IMR-90 (cell line): ENCODE results near the gene TBX3. TPM values are rescaled to one million over a fixed set of nuclear protein-coding genes. Genes with fewer than 3 reads are reported as not detected.

Experiments used
- ATAC-seq: fragments of 200-7000 bp; cut with Tn5 transposase; 2 replicates; pipeline ENCODE4 v1.9.1; 2020; ENCODE audit warnings: low read depth, mild to moderate bottlenecking, moderate library complexity
- BruUV-seq: library from RNA; stranded (reverse); fragments of 400-500 nt; replicated peaks from 2 replicates; lab custom pipeline; 2021; lab: Mats Ljungman, UMichigan
- CTCF ChIA-PET: fragments of 300-600 bp; formaldehyde crosslinking; extraction: SDS; loops from one replicate; lab custom pipeline; 2021; ENCODE audit warnings: antibody characterized with exemption; lab: Yijun Ruan, JAX
- POLR2A ChIA-PET: fragments of 300-600 bp; sonication (Branson Sonifier 250); formaldehyde crosslinking; loops from one replicate; lab custom pipeline; 2022; ENCODE audit warnings: antibody characterized with exemption; ENCODE audit not compliant: unreplicated experiment; lab: Charles Lee
- DNase-seq: peaks from one replicate; pipeline ENCODE4 v3.0.0; 2013
- H2AFZ ChIP-seq: replicated peaks from 2 replicates; pipeline ENCODE3; 2013; ENCODE audit warnings: low read length, mild to moderate bottlenecking; ENCODE audit not compliant: poor library complexity
- H2AK5ac ChIP-seq: 2 replicates; pipeline ENCODE4 v1.6.1; 2013; ENCODE audit warnings: low read depth, low read length, inconsistent platforms
- H2AK9ac ChIP-seq: replicated peaks from 2 replicates; pipeline ENCODE3; 2013; ENCODE audit warnings: mild to moderate bottlenecking, low read depth, low read length, moderate library complexity; ENCODE audit not compliant: poor library complexity
- H2BK120ac ChIP-seq: 2 replicates; pipeline ENCODE4 v1.6.1; 2013; ENCODE audit warnings: low read depth, low read length, inconsistent platforms
- H2BK15ac ChIP-seq: 3 replicates; pipeline ENCODE4 v1.6.1; 2013; ENCODE audit warnings: low read depth, low read length, inconsistent platforms
- H2BK20ac ChIP-seq: 2 replicates; pipeline ENCODE4 v1.6.1; 2013; ENCODE audit warnings: low read depth, mild to moderate bottlenecking, inconsistent platforms, low read length, moderate library complexity
- H2BK5ac ChIP-seq: 2 replicates; pipeline ENCODE4 v1.6.1; 2013; ENCODE audit warnings: mild to moderate bottlenecking, low read depth, low read length, inconsistent platforms; ENCODE audit not compliant: poor library complexity, severe bottlenecking
- H3K14ac ChIP-seq: replicated peaks from 2 replicates; pipeline ENCODE4 v1.6.1; 2013; ENCODE audit warnings: low read depth, low read length, inconsistent platforms
- H3K18ac ChIP-seq: 2 replicates; pipeline ENCODE4 v1.6.1; 2013; ENCODE audit warnings: low read depth, low read length, control low read depth
- H3K23ac ChIP-seq: 2 replicates; pipeline ENCODE4 v1.6.1; 2013; ENCODE audit warnings: low read depth, low read length, inconsistent platforms
- H3K27ac ChIP-seq: 2 replicates; pipeline ENCODE4 v1.5.1; 2013; ENCODE audit warnings: mild to moderate bottlenecking, control low read depth, low read length; ENCODE audit not compliant: insufficient read depth
- H3K27me3 ChIP-seq: 2 replicates; pipeline ENCODE4 v1.6.1; 2013; ENCODE audit warnings: low read length; ENCODE audit not compliant: control insufficient read depth, insufficient read depth
- H3K36me3 ChIP-seq: 2 replicates; pipeline ENCODE4 v1.6.1; 2013; ENCODE audit warnings: low read length, mixed read lengths; ENCODE audit not compliant: control insufficient read depth, insufficient read depth
- H3K4ac ChIP-seq: 2 replicates; pipeline ENCODE4 v1.6.1; 2013; ENCODE audit warnings: low read depth, low read length, inconsistent platforms
- H3K4me1 ChIP-seq: 2 replicates; pipeline ENCODE4 v1.6.1; 2013; ENCODE audit warnings: low read length, mixed read lengths; ENCODE audit not compliant: control insufficient read depth, insufficient read depth
- H3K4me2 ChIP-seq: 2 replicates; pipeline ENCODE4 v1.6.1; 2013; ENCODE audit warnings: low read depth, mild to moderate bottlenecking, control low read depth, low read length, moderate library complexity
- H3K4me3 ChIP-seq: 2 replicates; pipeline ENCODE4 v1.5.1; 2013; ENCODE audit warnings: low read depth, mild to moderate bottlenecking, control low read depth, low read length, moderate library complexity; ENCODE audit not compliant: insufficient read depth
- H3K56ac ChIP-seq: 2 replicates; pipeline ENCODE4 v1.6.1; 2013; ENCODE audit warnings: low read length, inconsistent platforms; ENCODE audit not compliant: insufficient read depth; ENCODE audit errors: extremely low read depth
- H3K79me1 ChIP-seq, 2 experiments: 2 replicates each; pipeline ENCODE4 v1.6.1; 2013; ENCODE audit warnings: low read length in 2 of 2, inconsistent platforms in 1 of 2, low read depth in 1 of 2
- H3K9ac ChIP-seq: 2 replicates; pipeline ENCODE4 v1.6.1; 2013; ENCODE audit warnings: low read depth, low read length, control low read depth
- H3K9me1 ChIP-seq: 2 replicates; pipeline ENCODE4 v1.6.1; 2013; ENCODE audit warnings: low read length, inconsistent platforms; ENCODE audit not compliant: insufficient read depth
- H3K9me3 ChIP-seq: 2 replicates; pipeline ENCODE4 v1.6.1; 2013; ENCODE audit warnings: low read length; ENCODE audit not compliant: control insufficient read depth, insufficient read depth
- H4K20me1 ChIP-seq: 2 replicates; pipeline ENCODE4 v1.6.1; 2013; ENCODE audit warnings: low read length, inconsistent platforms; ENCODE audit not compliant: insufficient read depth
- H4K5ac ChIP-seq: 2 replicates; pipeline ENCODE4 v1.6.1; 2013; ENCODE audit warnings: mild to moderate bottlenecking, low read depth, low read length, control low read depth
- H4K8ac ChIP-seq, 2 experiments: 2 replicates each; pipeline ENCODE4 v1.6.1; 2013; ENCODE audit warnings: low read depth in 2 of 2, low read length in 2 of 2, control low read depth in 1 of 2, inconsistent platforms in 1 of 2
- H4K91ac ChIP-seq: 2 replicates; pipeline ENCODE4 v1.6.1; 2013; ENCODE audit warnings: low read depth, low read length, inconsistent platforms; ENCODE audit not compliant: insufficient read depth
- BHLHE40 ChIP-seq: fragments of 150-350 bp; IDR thresholded peaks from 2 replicates; pipeline ENCODE4 v1.6.1; 2016; ENCODE audit warnings: mild to moderate bottlenecking, low read depth, low read length
- CEBPB ChIP-seq: IDR thresholded peaks from 2 replicates; pipeline ENCODE4 v1.6.1; 2012; ENCODE audit warnings: low read depth, low read length, improper control_type of control experiment
- CHD1 ChIP-seq: IDR thresholded peaks from 2 replicates; pipeline ENCODE4 v1.6.1; 2012; ENCODE audit warnings: low read depth, low read length, improper control_type of control experiment
- CTCF ChIP-seq: conservative IDR thresholded peaks from 2 replicates; pipeline ENCODE4 v1.5.1; 2012; ENCODE audit warnings: mild to moderate bottlenecking, low read depth, low read length, improper control_type of control experiment
- FOS ChIP-seq: fragments of 150-350 bp; IDR thresholded peaks from 2 replicates; pipeline ENCODE4 v1.6.1; 2016; ENCODE audit warnings: low read depth, low read length
- MAFK ChIP-seq: IDR thresholded peaks from 2 replicates; pipeline ENCODE4 v1.6.1; 2012; ENCODE audit warnings: low read depth, low read length, improper control_type of control experiment
- MAZ ChIP-seq: IDR thresholded peaks from 2 replicates; pipeline ENCODE4 v1.6.1; 2012; ENCODE audit warnings: low read depth, mild to moderate bottlenecking, low read length, improper control_type of control experiment, moderate library complexity, borderline replicate concordance
- MXI1 ChIP-seq: IDR thresholded peaks from 2 replicates; pipeline ENCODE4 v1.6.1; 2012; ENCODE audit warnings: low read depth, mild to moderate bottlenecking, low read length, moderate library complexity, borderline replicate concordance
- NFE2L2 ChIP-seq: fragments of 150-350 bp; IDR thresholded peaks from 2 replicates; pipeline ENCODE4 v1.6.1; 2016; ENCODE audit warnings: low read depth, mild to moderate bottlenecking, low read length
- POLR2A ChIP-seq: IDR thresholded peaks from 2 replicates; pipeline ENCODE4 v1.6.1; 2012; ENCODE audit warnings: mild to moderate bottlenecking, low read depth, low read length
- RCOR1 ChIP-seq: IDR thresholded peaks from 2 replicates; pipeline ENCODE4 v1.6.1; 2012; ENCODE audit warnings: mild to moderate bottlenecking, low read length, improper control_type of control experiment; ENCODE audit not compliant: insufficient replicate concordance
- RFX5 ChIP-seq: IDR thresholded peaks from 2 replicates; pipeline ENCODE4 v1.8.0; 2012; ENCODE audit warnings: low read depth, mild to moderate bottlenecking, low read length, moderate library complexity
- SMC3 ChIP-seq: fragments of 150-350 bp; IDR thresholded peaks from 2 replicates; pipeline ENCODE4 v1.6.1; 2016; ENCODE audit warnings: low read depth, mild to moderate bottlenecking, antibody characterized with exemption, low read length, moderate library complexity
- WGBS, 2 experiments: methylation state at CpG; one replicate each; pipeline versions ENCODE4 v1.1.5 to v1.1.7; 2013; ENCODE audit warnings: missing lambda C conversion rate in 2 of 2; ENCODE audit not compliant: insufficient read length in 1 of 2; ENCODE audit errors: extremely low coverage in 2 of 2; 5-methylcytosine and 5-hydroxymethylcytosine counted together
- dilution Hi-C: fragments of 300-500 bp; cut with HindIII; formaldehyde crosslinking; loops from one replicate; pipeline ENCODE4 v1.14.3; 2018; ENCODE audit warnings: low sequenced_read_pairs; ENCODE audit not compliant: unreplicated experiment
- in situ Hi-C: fragments of 300-500 bp; cut with MboI; formaldehyde crosslinking; loops from 3 replicates; pipeline ENCODE4 v1.14.3; 2019; ENCODE audit warnings: low sequenced_read_pairs, inconsistent platforms, mixed read lengths
- intact Hi-C: fragments of 100-400 bp; cut with micrococcal nuclease; formaldehyde crosslinking; loops from 2 replicates; pipeline ENCODE4 v1.10.0; 2022
- polyA plus RNA-seq, 3 experiments: library from polyadenylated mRNA; depleted of rRNA; stranded (reverse); fragments of >200 nt; gene quantifications; 2 replicates each; pipeline ENCODE4 v1.2.3, GENCODE V29; 2012; ENCODE audit warnings: low replicate concordance in 1 of 3
- total RNA-seq: library from RNA; depleted of rRNA; stranded (reverse); fragments of >200 nt; gene quantifications from 2 replicates; pipeline ENCODE4 v1.2.3, GENCODE V29; 2012

The TBX3 gene
- total and polyA plus RNA-seq, 2 of the 4 experiments (the other 2 are of a cell fraction) = 15.8 to 44.9 TPM

GRCh38 chr12:114662512-114663177, 21.3 kb downstream of the TBX3 start (continued):
- peak; percentile 21; the same call in 1 of the 2 replicates for TF ChIP-seq FOS
- no peak for TF ChIP-seq MXI1
- 0 out of 2 replicates have a peak, but pooled peaks have one; percentile 3 for TF ChIP-seq BHLHE40

GRCh38 chr12:114661245-114661644, 22.7 kb downstream of the TBX3 start:
- Histone ChIP-seq H4K91ac (0 out of 2 replicates have a peak overlapping the region, but pooled peaks have one; percentile 41), H2BK120ac (peak overlapping the region; percentile 14; the same call in 1 of the 2 replicates), H3K9me3 (no peaks in the 10 kb centered on the region), H3K79me1 (no peaks in the 10 kb centered on the region), H3K27ac (no peak overlapping the region), H3K18ac (no peak overlapping the region), H3K27me3 (no peaks in the 10 kb centered on the region), H3K4me3 (no peak overlapping the region), H2AK5ac (peak overlapping the region; percentile 35; the same call in 1 of the 2 replicates), H3K4ac (no peak overlapping the region), H3K36me3 (no peaks in the 10 kb centered on the region), H3K9me1 (0 out of 2 replicates have a peak, but pooled peaks cover 2% of the 10 kb centered on the region), H3K14ac (0 out of 2 replicates have a peak overlapping the region, but pooled peaks have one; percentile 17), H4K20me1 (no peaks in the 10 kb centered on the region), H3K9ac (no peak overlapping the region), H3K23ac (no peak overlapping the region), H2BK5ac (no peak overlapping the region), H3K4me2 (no peak overlapping the region), H4K5ac (0 out of 2 replicates have a peak overlapping the region, but pooled peaks have one; percentile 7), H2AK9ac (no peak overlapping the region), H4K8ac (no peak overlapping the region), H3K56ac (no peak overlapping the region), H2AFZ (peak overlapping the region; percentile 59), H2BK15ac (no peak overlapping the region), H2BK20ac (no peak overlapping the region), H3K4me1 (peaks cover 4% of the 10 kb centered on the region; the same call in 1 of the 2 replicates)
- in situ Hi-C loops = loop anchor here (5.0 to 10.0 kb wide), 2 partner anchors 974 to 1256 kb away; no protein-coding TSS in a partner anchor
- CTCF ChIA-PET = interaction anchor here (1.1 kb wide), 1 partner anchor 680 kb away, joined by 3 read pairs; no protein-coding TSS in a partner anchor
- dilution Hi-C loops = no loop called here
- DNase-seq (peak; percentile 22), ATAC-seq (no peak)
- POLR2A ChIA-PET = interaction anchor here (1.0 kb wide), 1 partner anchor 8 kb away, joined by 3 read pairs; no protein-coding TSS in a partner anchor
- no TSS peak for BruUV-seq
- WGBS, 2 experiments = 40% methylated on average over 1 of the region's 1 CpG; no CpG with 5 or more reads in 1 of the 2 experiments
- intact Hi-C loops = loop anchor here (5.0 to 10.0 kb wide), 2 partner anchors 914 to 1211 kb away; no protein-coding TSS in a partner anchor
- TF ChIP-seq NFE2L2 = no peak
- no peak for TF ChIP-seq POLR2A
- TF ChIP-seq BHLHE40 = no peak
- TF ChIP-seq CHD1 = no peak
- no peak for TF ChIP-seq MAZ
- TF ChIP-seq MXI1 = no peak
- no peak for TF ChIP-seq FOS
- TF ChIP-seq CTCF = no peak
- no peak for TF ChIP-seq SMC3
- TF ChIP-seq RFX5 = no peak
- TF ChIP-seq RCOR1 = no peak
- TF ChIP-seq CEBPB = no peak
- no peak for TF ChIP-seq MAFK
